Measurements from ENCODE around the gene SFN. TPM values are rescaled to one million over a fixed set of nuclear protein-coding genes. Genes with fewer than 3 reads are reported as not detected.

Gene SFN
- total RNA-seq, 1 donor from 2014 or later: 83.8 TPM

GRCh38 chr1:26858160-26858559 lies 4.8 kb upstream of the SFN start:
- no peak overlapping the region for H3K4me3 ChIP-seq
- H3K27me3 ChIP-seq: no peaks in the 10 kb centered on the region
- no peak overlapping the region for H3K27ac ChIP-seq
- peaks cover 21% of the 10 kb centered on the region for H3K36me3 ChIP-seq
- no peak for ATAC-seq
- TF ChIP-seq, protein P1, sequence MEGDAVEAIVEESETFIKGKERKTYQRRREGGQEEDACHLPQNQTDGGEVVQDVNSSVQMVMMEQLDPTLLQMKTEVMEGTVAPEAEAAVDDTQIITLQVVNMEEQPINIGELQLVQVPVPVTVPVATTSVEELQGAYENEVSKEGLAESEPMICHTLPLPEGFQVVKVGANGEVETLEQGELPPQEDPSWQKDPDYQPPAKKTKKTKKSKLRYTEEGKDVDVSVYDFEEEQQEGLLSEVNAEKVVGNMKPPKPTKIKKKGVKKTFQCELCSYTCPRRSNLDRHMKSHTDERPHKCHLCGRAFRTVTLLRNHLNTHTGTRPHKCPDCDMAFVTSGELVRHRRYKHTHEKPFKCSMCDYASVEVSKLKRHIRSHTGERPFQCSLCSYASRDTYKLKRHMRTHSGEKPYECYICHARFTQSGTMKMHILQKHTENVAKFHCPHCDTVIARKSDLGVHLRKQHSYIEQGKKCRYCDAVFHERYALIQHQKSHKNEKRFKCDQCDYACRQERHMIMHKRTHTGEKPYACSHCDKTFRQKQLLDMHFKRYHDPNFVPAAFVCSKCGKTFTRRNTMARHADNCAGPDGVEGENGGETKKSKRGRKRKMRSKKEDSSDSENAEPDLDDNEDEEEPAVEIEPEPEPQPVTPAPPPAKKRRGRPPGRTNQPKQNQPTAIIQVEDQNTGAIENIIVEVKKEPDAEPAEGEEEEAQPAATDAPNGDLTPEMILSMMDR (IDR thresholded peaks at IDR 0.05): no peak
- no peaks in the 10 kb centered on the region for H3K4me1 ChIP-seq
- no peaks in the 10 kb centered on the region for H3K9me3 ChIP-seq
- intact Hi-C loops (cut with DNase I): no loop called here
- DNase-seq: no peak

DNA sequence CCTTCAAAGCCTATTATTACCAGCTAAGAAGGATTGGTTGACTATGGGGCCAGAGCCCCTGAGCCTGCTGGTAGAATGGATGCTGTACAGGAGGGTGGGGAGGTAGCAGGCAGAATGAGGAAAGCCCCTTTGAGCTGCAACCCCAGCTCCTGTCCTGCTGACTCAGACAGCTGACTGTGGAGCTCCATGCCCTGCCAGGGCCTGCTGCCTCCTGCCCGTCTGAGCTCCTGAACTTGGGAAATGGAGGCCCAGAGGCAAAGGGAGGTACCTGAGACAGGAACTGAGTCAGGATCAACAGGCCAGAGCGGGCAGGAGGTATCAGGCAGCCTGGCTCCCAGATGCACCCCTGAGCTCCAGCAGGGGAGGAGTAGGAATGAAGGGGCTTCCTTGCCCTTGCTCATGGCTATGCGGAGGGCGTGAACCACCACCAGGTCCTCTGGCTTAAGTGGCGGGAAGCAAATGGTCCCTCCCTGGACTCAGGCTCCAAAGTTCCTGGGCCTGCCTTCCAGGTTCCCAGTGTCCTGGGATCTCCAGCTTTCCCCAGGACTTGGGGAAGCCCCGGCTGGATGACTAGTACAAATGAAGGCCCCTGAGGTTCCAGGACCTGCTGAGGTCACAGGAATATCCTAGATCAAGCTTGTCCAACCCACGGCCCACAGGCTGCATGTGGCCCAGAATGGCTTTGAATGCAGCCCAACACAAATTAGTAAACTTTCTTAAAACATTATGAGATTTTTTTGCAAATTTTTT lies 3.9 kb upstream of the SFN start:
- H3K27me3 ChIP-seq: no peaks in the 10 kb centered on the region
- H3K9me3 ChIP-seq: no peaks in the 10 kb centered on the region
- ATAC-seq (no peak), DNase-seq (no peak)
- no peak overlapping the region for H3K4me3 ChIP-seq
- peaks cover 4% of the 10 kb centered on the region for H3K4me1 ChIP-seq
- TF ChIP-seq, protein P1 (IDR thresholded peaks at IDR 0.05): no peak
- peaks cover 14% of the 10 kb centered on the region for H3K36me3 ChIP-seq
- H3K27ac ChIP-seq: no peak overlapping the region
- intact Hi-C loops (cut with DNase I): no loop called here

- H3K4me1 ChIP-seq: peaks cover 13% of the 10 kb centered on the region
- DNase-seq (no peak), ATAC-seq (no peak)
- H3K27ac ChIP-seq: no peak overlapping the region
- intact Hi-C loops (cut with DNase I): no loop called here
- H3K27me3 ChIP-seq: no peaks in the 10 kb centered on the region
- TF ChIP-seq, protein P1 (IDR thresholded peaks at IDR 0.05): no peak
- H3K36me3 ChIP-seq: peaks cover under 1% of the 10 kb centered on the region
- H3K9me3 ChIP-seq: no peaks in the 10 kb centered on the region
- H3K4me3 ChIP-seq: no peak overlapping the region
Observed at GRCh38 chr1:26861286-26861701, 1.7 kb upstream of the SFN start.

GRCh38 chr1:26861889-26862378 lies 1.0 kb upstream of the SFN start:
- ATAC-seq (no peak), DNase-seq (peak; percentile 73)
- intact Hi-C loops (cut with DNase I): no loop called here
- Histone ChIP-seq H3K9me3 (no peaks in the 10 kb centered on the region), H3K4me3 (no peak overlapping the region), H3K36me3 (no peaks in the 10 kb centered on the region), H3K27me3 (no peaks in the 10 kb centered on the region), H3K4me1 (peaks cover 13% of the 10 kb centered on the region), H3K27ac (peak overlapping the region; percentile 78)
- TF ChIP-seq, protein P1 (IDR thresholded peaks at IDR 0.05): no peak

- H3K36me3 ChIP-seq: no peaks in the 10 kb centered on the region
- TF ChIP-seq, protein P1 (IDR thresholded peaks at IDR 0.05): no peak
- peaks cover 13% of the 10 kb centered on the region for H3K4me1 ChIP-seq
- no peaks in the 10 kb centered on the region for H3K27me3 ChIP-seq
- H3K4me3 ChIP-seq: peak overlapping the region; percentile 64
- H3K27ac ChIP-seq: peak overlapping the region; percentile 87
- no peaks in the 10 kb centered on the region for H3K9me3 ChIP-seq
- intact Hi-C loops (cut with DNase I): no loop called here
- ATAC-seq (no peak), DNase-seq (no peak)
Observed at GRCh38 chr1:26863685-26864077, 732 bp downstream of the SFN start.

All from upper lobe of right lung (tissue), 1 donor.